H9 (cell line): ENCODE results near the gene PLCXD1. TPM values are rescaled to one million over a fixed set of nuclear protein-coding genes. Genes with fewer than 3 reads are reported as not detected.
"Not testable (repeated sequence)": the region's sequence is repeated elsewhere in the genome, so short reads cannot be mapped to it uniquely, and the experiment has no call there.

ENCODE experiments used
- DNase-seq: peaks from one replicate; pipeline ENCODE4 v3.0.0-alpha.2; 2017
- H2AFZ ChIP-seq: one replicate; pipeline ENCODE4 v1.6.1; 2013; ENCODE audit warnings: mild to moderate bottlenecking, low read length, control low read depth, moderate library complexity
- H2AK5ac ChIP-seq: 2 replicates; pipeline ENCODE4 v1.6.1; 2013; ENCODE audit warnings: low read length, control low read depth, mixed read lengths; ENCODE audit not compliant: insufficient read length
- H2BK120ac ChIP-seq: one replicate; pipeline ENCODE4 v1.6.1; 2013; ENCODE audit warnings: low read depth, mild to moderate bottlenecking, low read length, control low read depth, inconsistent platforms; ENCODE audit not compliant: poor library complexity, severe bottlenecking
- H2BK12ac ChIP-seq: 2 replicates; pipeline ENCODE4 v1.6.1; 2013; ENCODE audit warnings: low read length, control low read depth, mixed read lengths, low read depth; ENCODE audit not compliant: insufficient read length
- H2BK15ac ChIP-seq: 2 replicates; pipeline ENCODE4 v1.6.1; 2013; ENCODE audit warnings: low read depth, low read length, control low read depth
- H2BK20ac ChIP-seq: one replicate; pipeline ENCODE4 v1.6.1; 2013; ENCODE audit warnings: low read depth, mild to moderate bottlenecking, low read length, control low read depth, inconsistent platforms; ENCODE audit not compliant: poor library complexity, severe bottlenecking
- H2BK5ac ChIP-seq: 2 replicates; pipeline ENCODE4 v1.6.1; 2013; ENCODE audit warnings: low read length, control low read depth, mixed read lengths; ENCODE audit not compliant: insufficient read length
- H3K14ac ChIP-seq: 2 replicates; pipeline ENCODE4 v1.6.1; 2013; ENCODE audit warnings: low read length, control low read depth; ENCODE audit not compliant: insufficient read depth
- H3K18ac ChIP-seq: 2 replicates; pipeline ENCODE4 v1.6.1; 2013; ENCODE audit warnings: low read depth, mild to moderate bottlenecking, mixed read lengths, low read length, control low read depth; ENCODE audit not compliant: insufficient read length
- H3K23ac ChIP-seq: 2 replicates; pipeline ENCODE4 v1.6.1; 2013; ENCODE audit warnings: low read length, control low read depth, mixed read lengths, low read depth; ENCODE audit not compliant: insufficient read length
- H3K23me2 ChIP-seq: 2 replicates; pipeline ENCODE4 v1.6.1; 2013; ENCODE audit warnings: low read depth, mild to moderate bottlenecking, mixed read lengths, low read length, control low read depth; ENCODE audit not compliant: insufficient read length, poor library complexity, severe bottlenecking
- H3K27ac ChIP-seq: 2 replicates; pipeline ENCODE4 v1.5.1; 2013; ENCODE audit warnings: low read length, control low read depth, mixed read lengths, low read depth; ENCODE audit not compliant: insufficient read length
- H3K27me3 ChIP-seq: 2 replicates; pipeline ENCODE4 v1.6.1; 2013; ENCODE audit warnings: low read length, control low read depth, inconsistent platforms; ENCODE audit not compliant: insufficient read depth
- H3K4ac ChIP-seq: 2 replicates; pipeline ENCODE4 v1.6.1; 2013; ENCODE audit warnings: low read depth, mild to moderate bottlenecking, control low read depth, inconsistent platforms, low read length, moderate library complexity
- H3K4me1 ChIP-seq: 2 replicates; pipeline ENCODE4 v1.6.1; 2013; ENCODE audit warnings: low read length, control low read depth, inconsistent platforms; ENCODE audit not compliant: insufficient read depth
- H3K4me2 ChIP-seq: 2 replicates; pipeline ENCODE4 v1.6.1; 2013; ENCODE audit warnings: low read length, control low read depth, mixed read lengths; ENCODE audit not compliant: insufficient read length, insufficient read depth
- H3K56ac ChIP-seq: 2 replicates; pipeline ENCODE4 v1.6.1; 2013; ENCODE audit warnings: low read depth, mild to moderate bottlenecking, mixed read lengths, low read length, control low read depth; ENCODE audit not compliant: insufficient read length
- H3K79me1 ChIP-seq: 2 replicates; pipeline ENCODE4 v1.6.1; 2013; ENCODE audit warnings: low read depth, mild to moderate bottlenecking, moderate library complexity, low read length, control low read depth, inconsistent platforms; ENCODE audit not compliant: insufficient read depth, poor library complexity, severe bottlenecking
- H3K79me2 ChIP-seq: 2 replicates; pipeline ENCODE4 v1.6.1; 2013; ENCODE audit warnings: low read length, control low read depth, inconsistent platforms; ENCODE audit not compliant: insufficient read depth
- H3K9ac ChIP-seq: 2 replicates; pipeline ENCODE4 v1.6.1; 2013; ENCODE audit warnings: low read length, control low read depth, mixed read lengths; ENCODE audit not compliant: insufficient read length; ENCODE audit errors: extremely low read depth
- H3K9me3 ChIP-seq: one replicate; pipeline ENCODE4 v1.6.1; 2013; ENCODE audit warnings: low read depth, low read length, inconsistent platforms; ENCODE audit not compliant: control insufficient read depth
- H3T11ph ChIP-seq: one replicate; pipeline ENCODE4 v1.6.1; 2013; ENCODE audit warnings: mild to moderate bottlenecking, low read length, control low read depth, inconsistent platforms
- H4K20me1 ChIP-seq: one replicate; pipeline ENCODE4 v1.6.1; 2013; ENCODE audit not compliant: control insufficient read depth, insufficient read length, insufficient read depth
- H4K5ac ChIP-seq: 2 replicates; pipeline ENCODE4 v1.6.1; 2013; ENCODE audit warnings: low read depth, mild to moderate bottlenecking, mixed read lengths, low read length, control low read depth; ENCODE audit not compliant: insufficient read length
- H4K8ac ChIP-seq: replicated peaks from 2 replicates; pipeline ENCODE4 v1.6.1; 2013; ENCODE audit warnings: low read length, control low read depth, mixed read lengths, low read depth; ENCODE audit not compliant: insufficient read length
- H4K91ac ChIP-seq: 2 replicates; pipeline ENCODE4 v1.6.1; 2013; ENCODE audit warnings: low read depth, mild to moderate bottlenecking, moderate library complexity, mixed read lengths, low read length, control low read depth; ENCODE audit not compliant: insufficient read length
- H3K27ac Mint-ChIP-seq, 3 experiments: 2 replicates in 2 of 3; 3 replicates in 1 of 3; pipeline ENCODE4 v1.8.0; 2020 to 2021; ENCODE audit warnings: mixed read lengths in 3 of 3, mild to moderate bottlenecking in 1 of 3, moderate library complexity in 1 of 3
- H3K27me3 Mint-ChIP-seq: 2 replicates; pipeline ENCODE4 v1.8.0; 2021; ENCODE audit warnings: low read depth, mild to moderate bottlenecking, moderate library complexity, mixed read lengths
- H3K36me3 Mint-ChIP-seq, 3 experiments: 2 replicates in 2 of 3; 3 replicates in 1 of 3; pipeline ENCODE4 v1.8.0; 2020 to 2021; ENCODE audit warnings: low read depth in 3 of 3, mixed read lengths in 3 of 3; ENCODE audit not compliant: insufficient read depth in 1 of 3
- H3K4me1 Mint-ChIP-seq, 2 experiments: 2 replicates each; pipeline ENCODE4 v1.8.0; 2020; ENCODE audit warnings: mixed read lengths in 2 of 2
- H3K4me3 Mint-ChIP-seq, 2 experiments: 2 replicates in 1 of 2; 3 replicates in 1 of 2; pipeline ENCODE4 v1.8.0; 2020 to 2021; ENCODE audit warnings: mild to moderate bottlenecking in 2 of 2, mixed read lengths in 2 of 2, moderate library complexity in 1 of 2
- H3K9me3 Mint-ChIP-seq, 2 experiments: 2 replicates in 1 of 2; 3 replicates in 1 of 2; pipeline ENCODE4 v1.8.0; 2020; ENCODE audit warnings: mild to moderate bottlenecking in 2 of 2, mixed read lengths in 2 of 2, moderate library complexity in 1 of 2
- CTCF ChIP-seq: fragments of 200-600 bp; sonication (generic); conservative IDR thresholded peaks from 3 replicates; pipeline ENCODE4 v1.8.0; 2021; ENCODE audit warnings: antibody characterized with exemption, mild to moderate bottlenecking
- WGBS: extraction: QIAGEN DNeasy Blood & Tissue Kit; methylation state at CpG from one replicate; pipeline ENCODE4 v1.1.7; 2013; ENCODE audit warnings: missing lambda C conversion rate, low lambda C conversion rate, mixed read lengths; ENCODE audit not compliant: insufficient read length; ENCODE audit errors: extremely low coverage; 5-methylcytosine and 5-hydroxymethylcytosine counted together
- total RNA-seq: library from RNA; stranded (reverse); gene quantifications from 2 replicates; pipeline ENCODE4 v1.2.1, GENCODE V29; 2021

Gene PLCXD1
- total RNA-seq, 1 experiment from 2014 or later, result 96.5 TPM

- Histone ChIP-seq H3K4ac (no peak overlapping the region), H2BK15ac (no peak overlapping the region), H2BK12ac (no peak overlapping the region), H3K79me1 (no peaks in the 10 kb centered on the region), H3K18ac (no peak overlapping the region), H2BK5ac (no peak overlapping the region), H3K4me1 (no peaks in the 10 kb centered on the region), H3K56ac (no peak overlapping the region), H3K27me3 (no peaks in the 10 kb centered on the region), H4K91ac (no peak overlapping the region), H3K4me2 (no peak overlapping the region), H2BK120ac (no peak overlapping the region), H4K5ac (no peak overlapping the region), H2BK20ac (no peak overlapping the region), H2AK5ac (no peak overlapping the region), H2AFZ (no peak overlapping the region), H3T11ph (no peak overlapping the region), H3K79me2 (no peaks in the 10 kb centered on the region), H3K14ac (no peak overlapping the region), H3K27ac (no peak overlapping the region), H3K9me3 (no peaks in the 10 kb centered on the region), H4K20me1 (peaks cover 4% of the 10 kb centered on the region), H4K8ac (no peak overlapping the region), H3K9ac (no peak overlapping the region), H3K23me2 (no peaks in the 10 kb centered on the region), H3K23ac (no peak overlapping the region)
- H3K4me1 Mint-ChIP-seq, result peaks cover 4 to 5% of the 10 kb centered on the region in 2 experiments
- peaks cover 4% of the 10 kb centered on the region for H3K27me3 Mint-ChIP-seq
- no CpG with 5 or more reads among the region's 28 CpGs for WGBS
- H3K36me3 Mint-ChIP-seq, result no peaks in the 10 kb centered on the region; a peak in 1 of 7 replicates
- H3K27ac Mint-ChIP-seq, result no peak overlapping the region
- H3K4me3 Mint-ChIP-seq, result no peak overlapping the region
- H3K9me3 Mint-ChIP-seq, result peaks cover 2 to 7% of the 10 kb centered on the region in 2 experiments; a peak in 4 of 5 replicates
- no peak for DNase-seq
- no peak for TF ChIP-seq CTCF
These were observed 25.3 kb upstream of the PLCXD1 start for GRCh38 chrX:255923-256331.

GRCh38 chrX:257054-257453, 24.1 kb upstream of the PLCXD1 start:
- H3K23me2 ChIP-seq, H3K27ac ChIP-seq, H2BK12ac ChIP-seq, H3K79me2 ChIP-seq, H3K56ac ChIP-seq, H2BK20ac ChIP-seq, H2AK5ac ChIP-seq, H3K4me3 Mint-ChIP-seq, H3K14ac ChIP-seq, H3K36me3 Mint-ChIP-seq, H3K4ac ChIP-seq, H3K27me3 ChIP-seq, H3T11ph ChIP-seq, H3K9me3 ChIP-seq, H3K9me3 Mint-ChIP-seq, H3K79me1 ChIP-seq, H4K8ac ChIP-seq, DNase-seq, H3K18ac ChIP-seq, H3K9ac ChIP-seq, H2BK120ac ChIP-seq, H2AFZ ChIP-seq, H3K27me3 Mint-ChIP-seq, H4K5ac ChIP-seq, H2BK15ac ChIP-seq, H3K23ac ChIP-seq, H4K91ac ChIP-seq, H2BK5ac ChIP-seq, H4K20me1 ChIP-seq, H3K4me1 ChIP-seq, H3K27ac Mint-ChIP-seq, H3K4me2 ChIP-seq: not testable (repeated sequence)
- WGBS, result no CpG with 5 or more reads among the region's 14 CpGs
- H3K4me1 Mint-ChIP-seq, result peaks cover 10 to 13% of the 10 kb centered on the region in 2 experiments
